NCI-H82 (cell line): ENCODE measurements around the gene HSPG2.
"Not testable (repeated sequence)": the region's sequence is repeated elsewhere in the genome, so short reads cannot be mapped to it uniquely, and the experiment has no call there.

Experiments
- DNase-seq: peaks from one replicate; lab custom pipeline; 2025; lab: John Stamatoyannopoulos, UW

The HSPG2 gene

DNA sequence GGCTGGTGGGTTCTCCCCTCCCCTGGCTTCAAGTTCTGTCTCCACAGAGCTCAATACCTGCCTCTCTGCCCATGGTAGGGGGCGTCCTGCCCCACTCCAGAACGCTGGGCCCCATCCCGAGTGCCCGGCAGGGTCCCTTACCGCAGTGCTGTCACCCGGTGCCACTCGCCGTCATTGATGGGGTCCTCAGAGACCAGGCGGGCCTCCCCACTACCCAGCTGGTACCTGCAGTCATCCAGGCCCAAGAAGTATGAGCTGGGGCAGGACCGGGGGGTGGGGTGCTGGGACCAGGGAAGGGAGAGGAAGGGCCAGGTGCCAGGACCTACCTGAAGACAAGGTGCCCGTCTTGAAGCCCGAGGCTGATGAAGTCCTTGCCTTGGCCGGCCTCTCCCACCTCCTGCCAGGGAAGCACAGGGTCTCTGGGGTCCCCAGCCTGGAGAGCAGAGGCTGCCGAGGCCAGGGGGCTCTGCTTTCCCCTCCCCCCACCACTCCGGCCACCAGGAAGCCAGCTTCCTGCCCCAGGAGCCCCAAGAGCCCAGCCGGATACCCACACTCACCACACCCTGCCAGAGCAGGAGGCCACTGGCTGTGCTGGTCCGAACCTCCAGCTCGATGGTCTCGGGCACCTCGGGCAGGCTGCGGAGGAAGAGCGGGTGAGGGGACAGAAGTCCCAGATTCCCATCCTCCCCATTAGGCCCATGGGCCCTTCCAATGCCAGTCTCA, 113.0 kb downstream of the HSPG2 start:
- DNase-seq, result no peak

DNA sequence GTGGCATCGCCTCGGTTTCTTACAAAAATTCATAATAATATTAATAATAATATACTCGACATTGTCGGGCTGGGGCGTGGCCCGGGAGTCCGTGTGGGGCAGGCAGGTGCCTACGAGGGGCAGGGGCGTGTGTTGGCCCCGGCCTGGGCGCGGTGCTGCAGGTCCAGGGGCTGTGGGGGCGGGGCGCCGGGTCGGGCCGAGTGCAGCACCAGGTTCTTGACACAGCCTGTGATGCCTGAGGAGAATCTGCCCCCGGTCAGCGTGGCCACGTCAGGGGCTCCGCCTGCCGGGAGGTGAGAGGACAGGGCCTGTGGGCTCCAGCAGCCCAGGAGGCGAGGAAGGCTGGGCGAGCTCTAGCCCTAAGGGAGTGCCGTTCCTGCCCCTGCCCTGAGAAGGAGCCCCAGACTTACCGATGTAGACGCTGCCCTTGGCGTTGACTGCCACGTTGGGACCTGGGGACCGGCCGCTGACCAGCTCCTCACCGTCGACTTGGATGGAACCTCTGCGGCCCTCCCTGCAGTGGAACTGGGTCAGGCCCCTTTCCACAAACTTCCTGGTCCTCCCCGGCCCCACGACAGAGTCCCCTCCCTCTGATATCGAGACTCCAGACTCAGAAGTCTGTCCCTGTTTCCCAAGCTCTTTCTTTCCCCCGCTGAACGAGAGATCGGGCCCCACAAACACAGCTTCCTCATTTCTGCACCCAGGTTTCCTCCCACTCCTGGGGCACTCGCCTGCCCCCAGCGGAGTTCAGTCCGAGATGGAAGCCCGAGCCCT, 113.7 kb downstream of the HSPG2 start:
- no peak for DNase-seq

DNA sequence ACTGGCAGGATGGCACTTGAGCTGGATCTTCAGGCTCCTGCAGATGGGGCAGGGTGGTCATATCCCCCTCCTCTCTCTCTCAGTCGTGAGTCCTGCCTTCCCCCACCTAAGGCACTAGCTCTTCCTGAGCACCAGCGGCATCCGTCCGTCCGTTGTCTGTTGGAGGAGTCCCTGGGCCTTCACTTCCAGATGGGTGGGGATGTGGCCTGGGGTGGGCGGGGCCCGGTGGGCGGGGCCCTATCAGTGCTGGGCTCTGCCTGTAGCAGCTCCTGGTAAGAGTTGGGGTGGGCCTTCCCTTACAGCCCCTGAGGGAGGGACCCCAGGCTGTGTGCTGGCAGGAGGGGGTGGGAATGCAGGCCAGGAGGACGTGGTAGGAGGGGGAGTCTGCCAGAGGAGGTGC, 114.8 kb downstream of the HSPG2 start:
- DNase-seq, result peak; percentile 74

DNA sequence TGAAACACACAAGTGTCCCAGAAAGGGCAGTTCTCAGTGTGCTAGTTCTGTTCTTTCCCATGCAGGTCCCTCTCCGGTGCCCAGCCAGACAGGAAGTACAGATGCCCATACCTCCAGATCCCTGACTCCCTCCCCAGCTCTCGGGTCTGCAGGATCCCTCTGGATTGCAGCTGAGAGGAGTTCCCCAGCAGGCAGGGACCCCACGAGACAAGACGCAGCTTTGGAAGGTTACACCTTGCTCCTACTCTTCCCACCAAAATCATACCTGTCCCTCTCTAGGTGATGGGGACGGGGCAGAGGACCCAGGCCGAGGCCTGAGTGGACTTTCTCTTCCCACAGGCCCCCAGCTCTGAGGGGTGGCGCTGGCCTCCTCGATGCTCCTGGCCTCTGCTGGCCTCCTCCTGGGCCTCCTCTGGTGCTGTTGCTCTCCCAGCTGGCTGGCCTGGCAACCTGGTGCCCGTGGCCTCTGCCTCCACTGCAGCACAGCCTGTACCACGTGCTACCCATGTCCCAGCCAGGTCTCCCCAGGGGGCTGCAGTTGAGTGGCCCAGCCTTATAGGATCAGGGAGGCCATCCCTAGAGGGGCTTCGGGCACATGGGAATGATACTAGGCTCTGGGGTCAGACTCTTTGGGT, 115.6 kb downstream of the HSPG2 start:
- no peak for DNase-seq

DNA sequence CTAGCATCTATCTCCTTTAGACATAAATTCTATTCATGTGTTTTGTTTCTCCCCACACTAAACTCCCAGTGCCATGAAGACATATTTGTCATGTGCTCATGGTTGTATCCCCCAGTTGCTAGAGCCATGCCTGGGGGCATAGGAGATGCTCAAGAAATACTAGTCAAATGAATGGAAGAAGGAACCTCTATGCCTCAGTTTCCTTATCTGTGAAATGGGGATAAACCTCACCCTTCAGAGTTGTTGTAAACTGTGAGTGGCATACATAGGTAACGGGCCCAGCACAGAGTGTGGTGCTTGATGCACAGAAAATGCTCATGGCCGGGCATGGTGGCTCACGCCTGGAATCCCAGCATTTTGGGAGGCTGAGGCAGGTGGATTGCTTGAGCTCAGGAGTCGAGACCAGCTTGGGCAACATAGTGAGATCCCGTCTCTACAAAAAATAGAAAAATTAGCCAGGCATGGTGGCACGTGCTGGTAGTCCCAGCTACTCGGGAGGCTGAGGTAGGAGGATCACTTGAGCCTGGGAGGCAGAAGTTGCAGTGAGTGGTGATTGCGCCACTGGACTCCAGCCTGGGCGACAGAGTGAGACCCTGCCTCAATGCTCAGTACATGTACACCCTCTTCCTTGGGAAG, 116.4 kb downstream of the HSPG2 start:
- no peak for DNase-seq

DNA sequence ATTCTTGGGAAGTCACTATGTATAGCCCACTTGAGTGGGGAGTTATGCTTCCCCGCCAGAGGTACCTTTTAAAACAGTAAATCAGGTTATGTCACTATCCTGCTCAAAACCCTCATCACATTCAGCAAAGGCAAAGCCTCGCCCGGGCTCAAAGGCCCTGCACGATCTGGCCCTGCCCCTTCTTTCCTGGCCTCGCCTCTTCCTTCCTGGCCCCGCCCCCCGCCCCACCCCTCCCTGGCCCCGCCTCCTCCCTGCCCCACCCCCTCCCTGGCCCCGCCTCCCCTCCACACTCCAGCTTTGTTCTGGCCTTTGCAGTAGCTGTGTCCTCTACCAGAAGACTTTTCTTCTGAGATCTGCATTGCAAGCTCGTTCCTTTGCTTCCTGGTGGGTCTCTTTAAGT, 118.5 kb downstream of the HSPG2 start:
- peak; percentile 70 for DNase-seq

DNA sequence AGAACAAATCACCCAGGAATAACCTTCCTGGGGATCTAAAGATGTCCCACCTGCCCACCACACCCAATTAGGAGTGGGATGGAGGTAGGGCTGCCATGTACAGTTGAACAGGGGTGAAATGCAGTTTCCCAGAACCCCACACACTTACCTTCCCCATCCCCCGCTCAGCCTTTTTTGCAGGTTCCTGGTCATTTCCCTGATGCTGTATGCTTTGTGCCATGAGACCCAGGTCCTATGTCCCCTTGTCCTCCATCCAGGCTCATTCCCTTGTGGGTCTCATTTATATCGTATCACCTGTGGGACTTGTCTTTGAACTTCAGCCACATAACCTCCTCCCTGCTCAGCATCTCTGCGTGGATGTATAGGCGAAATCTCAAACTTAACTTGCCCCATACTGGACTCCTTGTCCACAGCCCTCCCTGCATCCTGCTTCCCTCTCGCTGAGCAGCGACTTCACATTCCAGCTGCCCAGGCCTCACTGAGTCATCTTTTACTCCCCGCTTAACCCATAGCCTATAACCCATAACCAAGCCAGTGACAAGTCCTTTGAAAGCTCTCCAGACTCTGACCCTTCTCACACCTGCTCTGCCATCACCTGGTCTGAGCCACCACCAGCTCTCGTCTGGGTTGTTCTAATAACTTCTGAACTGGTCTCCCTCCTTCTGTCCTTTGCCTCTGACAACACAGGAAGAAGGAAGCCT, 120.4 kb downstream of the HSPG2 start:
- no peak for DNase-seq

DNA sequence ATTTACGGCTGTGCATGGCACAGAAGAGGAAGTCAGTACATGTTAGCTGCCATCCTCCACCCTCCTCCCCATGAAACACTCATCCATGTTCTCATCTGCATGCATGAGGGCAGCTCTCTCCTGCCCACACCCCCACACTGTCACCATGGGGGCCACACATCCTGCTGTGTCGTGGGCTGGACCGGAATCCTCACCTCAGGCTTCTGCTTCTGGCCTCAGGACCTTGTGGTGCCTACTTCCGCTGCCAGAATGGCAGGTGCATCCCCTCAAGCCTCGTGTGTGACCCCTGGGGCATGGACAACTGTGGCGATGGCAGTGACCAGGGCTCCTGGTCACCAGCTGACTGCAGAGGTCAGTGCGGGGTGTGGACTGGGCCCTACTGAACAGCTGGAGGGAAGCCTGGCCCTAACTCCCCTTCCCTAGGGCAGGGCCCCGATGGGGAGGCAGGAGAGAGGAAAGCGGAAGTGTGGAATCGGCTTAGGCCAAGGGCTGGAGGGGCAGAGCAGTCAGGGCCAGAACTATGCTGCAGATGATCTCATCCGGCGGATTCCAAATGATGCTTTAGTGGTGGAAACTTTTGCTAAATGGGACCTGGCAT, 121.3 kb downstream of the HSPG2 start:
- DNase-seq, result no peak

DNA sequence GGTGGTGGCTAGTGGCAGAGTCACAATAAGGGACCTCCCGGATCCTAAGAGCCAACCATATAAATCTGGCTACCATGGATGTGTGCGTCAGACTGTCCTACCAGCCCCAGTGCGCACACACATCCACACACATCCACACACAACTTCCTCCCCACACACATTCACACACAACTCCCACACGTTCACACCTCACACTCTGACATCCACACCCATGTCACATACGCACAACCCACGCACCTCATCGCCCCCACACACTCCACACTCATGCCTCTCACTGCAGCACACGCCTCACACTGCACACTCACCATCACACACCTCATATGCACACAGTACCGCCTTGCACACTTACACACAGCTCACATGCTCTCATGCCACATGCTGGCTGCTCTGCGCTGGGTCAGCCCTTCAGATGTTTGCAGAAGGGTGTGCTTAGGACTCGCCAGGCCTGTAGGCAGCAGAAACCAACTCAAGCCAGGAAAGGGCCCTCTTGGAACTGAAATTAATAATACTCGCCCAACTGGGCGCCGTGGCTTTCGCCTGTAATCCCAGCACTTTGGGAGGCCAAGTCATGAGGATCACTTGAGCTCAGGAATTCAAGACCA, 122.0 kb downstream of the HSPG2 start:
- DNase-seq, result no peak

DNA sequence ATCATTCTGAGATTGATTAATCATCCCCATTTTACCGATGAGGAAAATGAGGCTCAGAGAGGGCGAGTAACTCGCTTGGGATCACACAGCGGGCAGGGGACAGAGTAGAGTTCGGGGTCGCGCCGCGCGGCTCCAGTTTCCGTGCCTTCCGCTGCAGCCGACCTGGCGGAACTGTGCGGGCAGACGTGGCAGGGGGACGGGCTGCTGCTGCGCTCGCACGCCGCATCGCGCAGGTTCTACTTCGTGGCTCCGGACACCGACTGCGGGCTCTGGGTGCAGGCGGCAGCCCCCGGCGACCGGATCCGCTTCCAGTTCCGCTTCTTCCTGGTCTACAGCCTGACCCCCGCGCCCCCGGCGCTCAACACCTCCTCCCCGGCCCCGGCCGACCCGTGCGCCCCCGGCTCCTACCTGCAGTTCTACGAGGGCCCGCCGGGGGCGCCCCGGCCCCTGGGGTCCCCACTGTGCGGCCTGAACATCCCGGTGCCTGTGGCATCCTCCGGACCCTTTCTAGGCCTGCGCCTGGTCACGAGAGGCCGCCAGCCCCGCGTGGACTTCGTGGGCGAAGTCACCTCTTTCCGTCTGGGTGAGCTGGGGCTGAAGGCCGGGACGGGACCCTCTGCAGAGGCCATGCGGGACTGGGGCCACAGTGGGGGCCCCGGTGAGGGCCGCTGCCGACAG, 122.7 kb downstream of the HSPG2 start:
- peak; percentile 37 for DNase-seq

DNA sequence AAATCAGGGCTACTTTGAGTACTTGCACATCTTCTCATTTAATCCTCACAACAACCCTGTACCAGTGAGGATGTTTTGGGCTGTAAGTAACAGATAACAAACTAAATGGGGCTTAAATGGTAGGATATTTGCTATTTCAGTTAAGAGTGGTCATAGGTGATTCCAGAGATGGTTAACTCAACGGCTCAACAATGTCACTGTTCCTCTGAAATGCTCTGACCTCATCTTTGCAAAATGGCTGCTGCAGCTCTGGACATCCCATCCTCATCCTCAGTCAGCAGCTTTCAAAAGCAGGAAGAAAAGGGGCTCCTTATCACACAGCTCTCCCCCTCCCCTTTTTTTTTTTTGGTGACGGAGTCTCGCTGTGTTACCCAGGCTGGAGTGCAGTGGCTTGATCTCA, 123.6 kb downstream of the HSPG2 start:
- DNase-seq, result no peak

DNA sequence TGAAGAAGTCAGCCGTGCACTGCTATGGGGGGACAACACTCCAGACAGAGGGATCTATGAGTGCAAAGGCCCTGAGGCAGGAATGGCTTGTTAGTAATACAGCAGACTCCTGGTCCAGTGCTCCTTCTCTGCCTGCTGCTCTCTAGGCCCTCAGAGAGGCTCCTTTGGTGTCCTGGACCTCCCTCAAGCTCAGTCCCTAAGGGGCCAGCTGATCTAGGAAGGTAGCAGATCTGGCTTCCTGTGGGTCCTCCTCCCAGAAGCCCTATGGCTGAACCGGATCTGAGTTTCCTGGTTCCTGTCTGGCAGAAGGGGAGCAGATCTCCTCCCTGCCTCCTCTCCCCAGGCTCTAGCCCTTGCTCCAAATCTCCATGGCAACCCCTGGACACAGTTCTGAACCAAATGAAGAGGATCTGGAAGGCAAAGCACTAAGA, 125.2 kb downstream of the HSPG2 start, which contains the start of gene LDLRAD2:
TSS of gene LDLRAD2 (plus strand) at position 391 of the 431 bp plus-strand sequence. CDS start 187 bp downstream, outside the sequence.
- DNase-seq, result no peak

DNA sequence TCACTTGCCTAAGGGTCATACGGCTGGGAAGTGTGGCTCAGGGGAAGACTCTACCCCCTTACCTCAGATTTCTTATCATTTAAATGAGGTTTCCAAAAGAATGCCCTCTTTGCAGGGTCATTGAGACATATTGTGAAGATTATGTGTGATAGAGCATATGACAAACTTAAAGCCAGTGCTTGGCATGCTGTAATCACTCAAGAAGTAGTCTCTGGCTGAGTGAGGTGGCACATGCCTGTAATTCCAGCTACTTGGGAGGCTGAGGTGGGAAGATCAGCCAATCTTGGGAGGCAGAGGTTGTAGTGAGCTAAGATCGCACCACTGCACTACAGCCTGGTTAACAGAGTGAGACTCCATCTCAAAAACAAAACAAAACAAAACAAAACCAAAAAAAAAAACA, 132.6 kb downstream of the HSPG2 start:
- DNase-seq, result no peak

DNA sequence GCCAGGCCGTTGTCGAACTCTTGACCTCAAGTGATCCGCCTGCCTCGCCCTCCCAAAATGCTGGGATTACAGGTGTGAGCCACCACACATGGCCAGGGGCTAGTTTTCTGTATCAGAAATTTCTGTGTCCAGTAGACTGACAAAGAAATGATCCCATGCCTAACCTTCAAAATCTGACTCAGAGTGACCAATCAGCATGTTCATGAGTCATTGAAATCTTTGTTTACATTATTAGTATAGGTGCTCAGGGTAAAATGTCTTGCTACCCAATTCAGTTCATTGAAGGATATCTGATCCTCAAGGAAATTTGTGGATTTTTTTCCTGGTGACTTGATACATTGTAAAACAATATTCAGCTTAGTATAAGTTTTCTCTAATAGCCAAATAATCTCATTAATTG, 136.0 kb downstream of the HSPG2 start:
- DNase-seq, result no peak

DNA sequence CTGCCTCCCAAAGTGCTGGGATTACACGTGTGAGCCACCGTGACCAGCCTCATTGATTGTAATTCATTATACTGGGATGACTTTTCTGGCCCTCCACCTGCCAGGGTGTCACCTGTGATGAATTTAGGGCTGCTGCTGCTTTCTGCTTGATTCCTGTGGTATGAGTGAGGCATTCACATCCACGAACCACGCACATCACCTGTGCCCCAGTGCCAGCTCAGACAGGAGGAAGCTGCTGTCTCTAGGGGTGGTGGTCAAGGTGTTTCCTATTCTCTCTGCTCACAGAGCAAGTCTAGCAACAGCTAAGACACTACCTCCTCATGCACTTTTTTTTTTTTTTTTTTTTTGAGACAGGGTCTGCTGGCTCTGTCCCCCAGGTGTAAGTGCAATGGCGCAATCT, 137.4 kb downstream of the HSPG2 start:
- no peak for DNase-seq

DNA sequence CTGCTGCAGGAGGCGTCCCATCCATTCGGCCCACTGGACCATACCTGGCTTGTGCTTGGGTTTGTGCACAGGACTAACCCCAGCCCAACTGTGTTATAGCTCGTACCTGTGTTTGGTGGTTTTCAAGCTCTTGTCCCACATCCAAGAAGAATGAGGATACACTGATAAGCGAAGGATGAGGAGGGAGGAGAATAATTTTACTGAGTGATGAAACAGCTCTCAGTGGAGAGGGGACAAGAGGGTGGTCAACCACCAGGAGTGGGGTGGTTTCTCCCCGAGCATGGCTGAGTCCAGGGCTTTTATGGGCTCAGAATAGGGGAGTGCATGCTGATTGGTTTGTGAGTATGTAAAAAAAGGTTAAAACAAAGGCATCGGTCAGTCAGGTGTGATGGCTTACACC, 142.0 kb downstream of the HSPG2 start:
- no peak for DNase-seq

DNA sequence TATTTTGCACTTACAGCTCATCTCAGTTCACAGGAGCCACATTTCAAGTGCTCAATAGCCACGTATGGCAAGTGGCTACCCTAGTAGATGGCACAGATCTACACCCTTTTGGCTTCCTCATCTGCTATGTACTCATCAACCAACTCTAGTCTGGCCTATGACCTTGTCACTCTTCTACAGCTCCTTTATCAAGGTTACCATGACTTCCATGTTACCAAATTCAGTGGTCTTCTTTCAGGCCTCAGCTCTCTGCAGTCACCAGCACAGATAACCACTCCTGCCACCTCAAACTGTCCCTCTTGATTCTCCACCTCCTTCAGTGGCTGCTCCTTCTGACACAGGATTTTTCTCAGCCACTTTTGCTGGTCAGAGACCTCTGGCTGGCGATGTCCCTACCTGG, 142.5 kb downstream of the HSPG2 start:
- DNase-seq, result no peak

DNA sequence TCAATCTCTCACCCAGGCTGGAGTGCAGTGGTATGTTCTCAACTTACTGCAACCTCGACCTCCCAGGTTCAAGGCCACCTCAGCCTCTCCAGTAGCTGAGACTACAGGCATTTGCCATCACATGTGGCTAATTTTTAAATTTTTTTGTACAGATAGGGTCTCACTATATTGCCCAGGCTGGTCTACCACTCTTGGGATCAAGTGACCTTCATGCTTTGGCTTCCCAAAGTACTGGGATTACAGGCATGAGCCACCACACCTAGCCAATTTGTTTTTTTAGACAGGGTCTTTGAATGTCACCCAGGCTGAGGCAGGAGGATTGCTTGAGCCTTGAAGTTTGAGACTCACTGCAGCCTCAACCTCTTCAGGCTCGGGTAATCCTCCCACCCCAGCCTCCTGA, 144.0 kb downstream of the HSPG2 start:
- no peak for DNase-seq

DNA sequence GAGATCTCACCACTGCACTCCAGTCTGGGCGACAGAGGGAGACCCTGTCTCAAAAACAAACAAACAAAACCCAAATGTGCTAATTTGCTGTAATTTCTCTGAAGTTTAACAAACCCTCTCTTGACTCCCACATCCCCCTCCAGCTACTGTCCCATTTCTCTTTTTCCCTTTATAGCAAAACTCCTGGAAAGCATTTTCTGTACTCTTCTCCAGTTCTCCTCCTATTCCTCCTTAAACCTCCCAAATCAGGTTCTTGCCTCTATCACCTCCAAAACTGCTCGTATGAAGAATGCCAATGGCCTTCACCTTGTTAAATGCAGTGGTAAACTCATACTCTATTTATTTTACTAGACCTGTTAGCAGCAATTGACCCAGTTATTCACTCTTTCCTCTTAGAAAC, 150.5 kb downstream of the HSPG2 start:
- DNase-seq, result no peak

DNA sequence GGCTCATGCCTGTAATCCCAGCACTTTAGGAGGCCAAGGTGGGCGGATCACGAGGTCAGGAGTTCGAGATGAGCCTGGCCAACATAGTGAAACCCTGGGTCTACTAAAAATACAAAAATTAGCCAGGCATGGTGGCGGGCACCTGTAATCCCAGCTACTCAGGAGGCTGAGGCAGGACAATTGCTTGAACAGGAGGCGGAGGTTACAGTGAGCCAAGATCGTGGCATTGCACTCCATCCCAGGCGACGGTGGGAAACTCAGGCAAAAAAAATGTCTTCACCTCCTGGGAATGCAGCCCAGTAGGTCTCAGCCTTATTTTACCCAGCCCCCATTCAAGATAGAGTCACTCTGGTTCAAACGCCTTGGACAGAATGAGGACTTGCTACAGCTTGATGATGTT, 151.3 kb downstream of the HSPG2 start:
- DNase-seq, result not testable (repeated sequence)
